ENCODE results near the gene OR4X2.
"Not testable (repeated sequence)": the region's sequence is repeated elsewhere in the genome, so short reads cannot be mapped to it uniquely, and the experiment has no call there.

OR4X2 gene

GRCh38 chr11:48244804-48245203 is at the start of gene OR4X2:
TSS of gene OR4X2 (plus strand) at chr11:48245104. CDS start at chr11:48245104, 0 bp downstream.
- DNase-seq (ENCODE audit: low read depth, low spot score), result no peak

- DNase-seq (ENCODE audit: low read depth, low spot score), result no peak
These were observed 37.0 kb upstream of the OR4X2 start for GRCh38 chr11:48207881-48208280.

DNA sequence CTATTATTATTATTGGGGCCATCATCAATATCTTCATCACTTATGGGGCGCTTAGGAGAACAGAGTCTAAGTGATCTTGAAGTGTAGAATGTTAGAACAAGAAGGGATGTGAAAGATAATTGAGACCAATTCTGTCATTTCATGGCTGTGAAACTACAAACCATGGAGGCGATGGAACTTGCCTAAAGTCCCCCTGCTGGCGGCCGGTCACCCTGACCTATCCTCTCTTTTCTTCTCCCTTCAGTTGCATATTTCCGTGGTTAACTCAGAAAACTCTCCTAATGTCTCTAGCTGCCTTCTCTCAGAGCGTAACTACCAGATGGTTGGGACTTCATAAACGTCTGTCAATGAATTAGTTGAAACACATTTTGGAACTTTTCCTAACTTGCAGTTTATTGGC is 34.9 kb upstream of the OR4X2 start:
- peak; percentile 25 for DNase-seq (ENCODE audit: low read depth, low spot score)

GRCh38 chr11:48216510-48216909 is 28.4 kb upstream of the OR4X2 start, which contains the start of gene OR4B1:
TSS of gene OR4B1 (plus strand) at chr11:48216810. CDS start at chr11:48216810, 0 bp downstream.
- no peak for DNase-seq (ENCODE audit: low read depth, low spot score)

DNA sequence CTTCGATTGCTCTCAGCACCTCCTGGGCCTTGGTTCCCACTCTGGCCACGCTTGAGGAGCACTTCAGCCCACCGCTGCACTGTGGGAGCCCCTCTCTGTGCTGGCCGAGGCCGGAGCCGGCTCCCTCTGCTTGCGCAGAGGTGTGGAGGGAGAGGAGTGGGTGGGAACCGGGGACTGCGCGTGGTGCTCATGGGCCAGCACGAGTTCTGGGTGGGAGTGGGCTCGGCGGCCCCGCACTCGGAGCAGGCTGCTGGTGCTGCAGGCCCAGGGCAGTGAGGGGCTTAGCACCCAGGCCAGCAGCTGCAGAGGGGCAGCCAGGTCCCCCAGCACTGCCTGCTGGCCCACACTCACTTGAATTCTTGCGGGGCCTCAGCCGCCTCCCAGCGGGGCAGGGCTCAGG is 16.1 kb upstream of the OR4X2 start:
- DNase-seq (ENCODE audit: low read depth, low spot score), result no peak

- not testable (repeated sequence) for DNase-seq (ENCODE audit: low read depth, low spot score)
These were observed 14.8 kb upstream of the OR4X2 start for GRCh38 chr11:48230057-48230456.

- no peak for DNase-seq (ENCODE audit: low read depth, low spot score)
These were observed 7.2 kb upstream of the OR4X2 start for GRCh38 chr11:48237727-48238126.

GRCh38 chr11:48242501-48242900 is 2.4 kb upstream of the OR4X2 start:
- no peak for DNase-seq (ENCODE audit: low read depth, low spot score)

DNA sequence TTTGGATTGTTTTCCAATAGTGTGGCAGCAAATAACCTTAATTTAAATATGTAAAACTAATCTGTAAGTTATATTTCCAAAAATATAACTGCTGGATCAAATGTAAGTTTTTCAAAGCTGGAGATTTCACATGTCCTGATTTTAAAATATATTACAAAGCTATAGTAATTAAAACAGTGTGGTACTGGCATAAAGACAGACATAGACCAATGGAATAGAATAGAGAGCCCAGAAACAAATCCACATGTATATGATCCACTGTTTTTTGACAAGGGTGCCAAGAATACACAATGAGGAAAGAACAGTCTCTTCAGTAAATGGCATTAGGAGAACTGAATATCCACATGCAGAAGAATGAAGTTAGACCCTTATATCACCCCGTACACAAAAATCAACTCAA is 4.0 kb downstream of the OR4X2 start:
- DNase-seq (ENCODE audit: low read depth, low spot score), result no peak

GRCh38 chr11:48261600-48261999 is 16.7 kb downstream of the OR4X2 start:
- no peak for DNase-seq (ENCODE audit: low read depth, low spot score)

GRCh38 chr11:48263423-48263911 is 18.6 kb downstream of the OR4X2 start, which contains the start of gene OR4X1:
TSS of gene OR4X1 (plus strand) at chr11:48263861. CDS start at chr11:48263861, 0 bp downstream.
- no peak for DNase-seq (ENCODE audit: low read depth, low spot score)

DNA sequence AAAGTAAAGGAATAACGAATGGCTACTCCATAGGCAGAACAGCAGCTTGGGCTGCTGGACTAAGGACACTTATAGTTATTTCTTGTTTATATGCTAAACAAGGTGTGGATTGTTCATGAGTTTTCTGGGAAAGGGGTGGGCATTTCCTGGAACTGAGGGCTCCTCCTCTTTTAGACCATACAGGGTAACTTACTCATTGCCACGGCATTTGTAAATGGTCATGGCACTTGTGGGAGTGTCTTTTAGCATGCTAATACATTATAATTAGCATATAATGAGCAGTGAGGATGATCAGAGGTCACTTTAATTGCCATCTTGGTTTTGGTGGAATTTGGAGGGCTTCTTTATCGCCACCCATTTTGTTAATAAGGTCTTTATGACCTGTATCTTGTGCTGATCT is 25.7 kb downstream of the OR4X2 start:
- no peak for DNase-seq (ENCODE audit: low read depth, low spot score)

DNA sequence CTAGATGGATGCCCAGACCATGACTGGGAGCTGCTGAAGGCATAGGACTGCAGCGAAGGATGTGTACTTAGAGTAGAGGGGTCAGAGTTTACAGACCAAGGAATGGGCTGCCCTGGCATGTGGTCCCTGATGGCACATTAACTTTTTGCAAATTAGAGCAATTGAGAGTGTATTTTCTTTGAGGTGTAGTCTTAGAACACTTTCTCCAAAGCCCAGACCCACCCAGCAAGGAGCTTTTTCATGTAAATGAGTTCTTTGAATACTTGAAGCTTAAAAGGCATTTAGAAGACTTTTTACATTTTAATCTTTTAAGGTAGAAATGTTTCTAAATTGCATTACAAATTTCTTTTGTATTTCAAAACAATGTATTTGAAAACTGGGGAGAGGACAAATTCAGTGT is 27.7 kb downstream of the OR4X2 start:
- peak; percentile 11 for DNase-seq (ENCODE audit: low read depth, low spot score)
